BJ (cell line): ENCODE measurements around the gene GLS. TPM values are rescaled to one million over a fixed set of nuclear protein-coding genes. Genes with fewer than 3 reads are reported as not detected.

Source experiments
- CTCF ChIA-PET: fragments of 350-600 bp; formaldehyde crosslinking; extraction: SDS; loops from one replicate; lab custom pipeline; 2021; ENCODE audit warnings: antibody characterized with exemption, inconsistent platforms; lab: Yijun Ruan, JAX
- POLR2A ChIA-PET: fragments of 300-600 bp; sonication (Branson Sonifier 250); formaldehyde crosslinking; extraction: SDS; loops from one replicate; lab custom pipeline; 2021; ENCODE audit warnings: antibody characterized with exemption; lab: Charles Lee
- DNase-seq: peaks from one replicate; pipeline ENCODE4 v3.0.0-alpha.2; 2011; ENCODE audit warnings: low read depth
- H3K27me3 ChIP-seq: 2 replicates; pipeline ENCODE4 v1.6.0; 2011; ENCODE audit warnings: low read length; ENCODE audit not compliant: control insufficient read depth, insufficient read depth
- H3K36me3 ChIP-seq: 2 replicates; pipeline ENCODE4 v1.5.1; 2011; ENCODE audit warnings: low read length; ENCODE audit not compliant: control insufficient read depth, insufficient read depth
- H3K4me3 ChIP-seq: 2 replicates; pipeline ENCODE4 v1.5.1; 2011; ENCODE audit warnings: low read depth, mild to moderate bottlenecking, control low read depth, low read length
- CTCF ChIP-seq: IDR thresholded peaks from 2 replicates; pipeline ENCODE4 v1.5.1; 2011; ENCODE audit warnings: low read depth, mild to moderate bottlenecking, control low read depth, inconsistent platforms, low read length, moderate library complexity; ENCODE audit not compliant: insufficient read depth
- polyA plus RNA-seq: library from polyadenylated mRNA; depleted of rRNA; stranded (reverse); fragments of >200 nt; gene quantifications from 2 replicates; pipeline ENCODE4 v1.2.3, GENCODE V29; 2011

GLS gene
- polyA plus RNA-seq, 1 experiment: 132 TPM

- Histone ChIP-seq H3K36me3 (peaks cover 21% of the 10 kb centered on the region), H3K27me3 (no peaks in the 10 kb centered on the region), H3K4me3 (no peak overlapping the region)
- no peak for DNase-seq
- ChIA-PET CTCF (interaction anchor here (1.3 to 1.4 kb wide), 3 partner anchors 9 to 150 kb away, joined by 3 to 4 read pairs (median 4); no protein-coding TSS in a partner anchor), POLR2A (no interaction called here)
- TF ChIP-seq CTCF: no peak
Measured at GRCh38 chr2:191006297-191006696, 125.7 kb downstream of the GLS start.

- H3K36me3 ChIP-seq: peaks cover 21% of the 10 kb centered on the region
- H3K27me3 ChIP-seq: no peaks in the 10 kb centered on the region
- CTCF ChIA-PET: interaction anchor here (0.5 to 1.6 kb wide), 4 partner anchors 10 to 14 kb away, joined by 4 to 7 read pairs (median 5); no protein-coding TSS in a partner anchor
- H3K4me3 ChIP-seq: no peak overlapping the region
- DNase-seq: no peak
- TF ChIP-seq CTCF: no peak
- POLR2A ChIA-PET: no interaction called here
Measured at GRCh38 chr2:191006997-191007783, 126.6 kb downstream of the GLS start.

- CTCF ChIA-PET: interaction anchor here (0.6 to 1.6 kb wide), 2 partner anchors 15 to 17 kb away, joined by 3 to 6 read pairs; no protein-coding TSS in a partner anchor
- no peaks in the 10 kb centered on the region for H3K27me3 ChIP-seq
Measured at GRCh38 chr2:191008286-191008685, 127.7 kb downstream of the GLS start.

GRCh38 chr2:191009541-191010374 is 129.1 kb downstream of the GLS start:
- H3K36me3 ChIP-seq: peaks cover 14% of the 10 kb centered on the region
- H3K4me3 ChIP-seq: no peak overlapping the region
- CTCF ChIA-PET: no interaction called here
- no peak for TF ChIP-seq CTCF
- no peak for DNase-seq
- H3K27me3 ChIP-seq: no peaks in the 10 kb centered on the region
- POLR2A ChIA-PET: no interaction called here

More at GRCh38 chr2:191008286-191008685, 127.7 kb downstream of the GLS start:
- peaks cover 19% of the 10 kb centered on the region for H3K36me3 ChIP-seq
- POLR2A ChIA-PET: no interaction called here
- H3K4me3 ChIP-seq: no peak overlapping the region
- TF ChIP-seq CTCF: no peak
- DNase-seq: no peak
